GM19438 (cell line): ENCODE data around the gene PHACTR1.

Experiments used
- ATAC-seq: cut with Tn5 transposase; IDR thresholded peaks from one replicate; pipeline ENCODE4 v1.9.1; 2021; ENCODE audit warnings: low read depth; ENCODE audit not compliant: unreplicated experiment

The PHACTR1 gene

DNA sequence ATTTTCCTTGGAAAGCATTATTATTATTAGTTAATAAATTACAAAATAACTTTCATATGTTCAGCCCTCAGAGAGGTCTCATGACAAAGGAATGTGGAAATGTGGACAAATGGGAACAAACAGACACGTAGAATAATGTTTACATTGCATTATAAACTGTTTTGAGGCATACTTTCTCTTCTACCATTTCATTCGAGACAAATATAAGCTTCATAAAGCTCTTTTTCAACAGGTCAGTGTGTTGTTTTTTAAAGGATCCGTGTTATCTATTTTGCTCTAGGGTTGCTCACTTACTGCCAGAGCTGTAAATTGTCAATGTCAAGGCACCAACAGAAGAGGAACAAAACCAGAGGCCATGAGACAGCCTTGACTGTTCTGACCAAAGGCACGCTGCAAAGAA is 256.8 kb downstream of the PHACTR1 start:
- ATAC-seq, result no peak

DNA sequence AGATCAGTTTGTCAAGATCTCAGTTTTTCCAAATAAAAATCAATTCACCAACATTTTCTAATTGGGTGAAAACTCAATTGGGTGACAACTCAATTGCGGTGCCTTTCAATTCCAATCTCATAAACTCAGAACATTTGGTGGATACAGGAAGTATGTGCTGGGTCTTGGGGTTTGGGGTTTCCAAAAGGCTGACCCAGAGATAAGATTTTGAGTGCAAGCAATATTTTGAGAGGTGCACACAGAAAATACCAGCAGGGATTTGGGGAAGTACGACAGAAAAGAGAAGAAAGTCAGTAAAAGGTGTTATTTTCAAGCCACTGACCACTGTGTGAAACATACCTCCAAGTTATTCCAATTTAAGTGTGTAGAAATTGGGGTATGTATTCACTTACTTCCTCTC is 258.0 kb downstream of the PHACTR1 start:
- no peak for ATAC-seq

DNA sequence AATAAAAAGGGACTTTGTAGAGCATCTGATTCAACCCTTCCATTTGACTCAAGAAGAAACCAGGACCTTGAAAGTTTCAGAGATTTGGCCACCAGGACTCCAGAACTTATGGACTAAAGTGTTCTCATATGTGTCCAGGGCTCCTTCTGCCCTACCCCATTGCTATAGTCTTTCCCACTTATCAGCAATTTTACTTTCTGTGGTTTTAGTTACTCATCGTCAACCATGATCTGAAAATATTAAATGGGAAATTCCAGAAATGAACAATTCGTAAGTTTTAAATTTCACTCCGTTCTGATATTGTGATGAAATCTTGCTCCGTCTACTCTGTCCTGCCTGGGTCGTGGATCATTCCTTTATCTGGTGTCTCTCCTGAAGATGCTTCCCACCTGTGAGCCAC is 259.8 kb downstream of the PHACTR1 start:
- no peak for ATAC-seq

DNA sequence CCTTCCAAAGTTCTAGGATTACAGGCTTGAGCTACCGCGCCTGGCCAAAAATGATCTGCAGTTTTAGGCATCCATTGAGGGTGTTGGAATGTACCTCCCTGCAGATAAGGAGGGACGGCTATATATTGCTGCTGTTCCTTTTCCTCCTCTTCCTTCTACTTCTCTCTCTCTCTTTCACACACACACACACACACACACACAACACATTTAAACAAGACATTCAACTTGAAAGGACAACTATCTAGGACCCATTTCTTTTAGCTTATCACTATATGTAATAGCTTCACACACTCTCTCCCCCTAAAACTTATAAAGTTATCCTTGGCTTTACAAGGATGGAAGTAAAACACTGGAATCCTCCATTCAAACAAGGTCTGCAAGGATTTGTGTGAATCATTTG is 260.6 kb downstream of the PHACTR1 start:
- ATAC-seq, result no peak

DNA sequence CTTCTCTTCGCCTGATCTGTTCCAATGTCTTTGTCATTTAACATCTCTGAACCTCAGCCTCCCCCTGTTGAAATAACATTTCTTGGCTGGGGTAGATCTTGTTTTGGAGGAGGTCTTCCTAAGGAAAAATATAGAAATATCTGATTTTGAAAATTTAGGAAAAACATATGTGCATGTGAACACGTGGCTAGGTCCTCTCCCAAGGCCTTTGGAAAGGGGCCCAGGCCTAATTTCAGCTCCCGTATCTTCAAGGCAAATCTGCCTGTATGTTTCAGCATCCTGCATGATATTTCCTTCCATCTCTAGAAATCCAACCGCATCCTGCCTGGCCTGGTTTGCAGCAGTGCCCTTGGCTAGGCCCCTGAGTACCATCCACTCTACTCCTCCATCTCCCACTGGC is 261.2 kb downstream of the PHACTR1 start:
- no peak for ATAC-seq

DNA sequence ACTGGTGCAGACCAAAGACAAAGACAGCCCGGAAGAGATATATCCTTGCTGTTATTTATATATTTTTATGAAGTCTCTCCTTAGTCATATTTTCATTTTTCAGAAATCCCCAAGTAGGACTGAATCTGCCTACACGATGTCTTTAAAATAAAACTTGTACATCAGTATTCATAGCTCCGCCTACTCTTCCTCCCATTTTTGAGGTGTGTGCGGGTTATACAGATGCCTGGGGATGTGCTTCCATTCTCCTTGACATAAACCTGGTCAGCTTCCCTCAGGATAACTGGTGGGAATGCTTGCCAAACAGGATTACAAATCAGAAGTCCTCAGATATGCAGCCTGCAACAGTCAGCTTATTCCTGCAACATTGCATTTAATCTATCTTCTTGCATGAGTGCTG is 264.2 kb downstream of the PHACTR1 start:
- ATAC-seq, result no peak

DNA sequence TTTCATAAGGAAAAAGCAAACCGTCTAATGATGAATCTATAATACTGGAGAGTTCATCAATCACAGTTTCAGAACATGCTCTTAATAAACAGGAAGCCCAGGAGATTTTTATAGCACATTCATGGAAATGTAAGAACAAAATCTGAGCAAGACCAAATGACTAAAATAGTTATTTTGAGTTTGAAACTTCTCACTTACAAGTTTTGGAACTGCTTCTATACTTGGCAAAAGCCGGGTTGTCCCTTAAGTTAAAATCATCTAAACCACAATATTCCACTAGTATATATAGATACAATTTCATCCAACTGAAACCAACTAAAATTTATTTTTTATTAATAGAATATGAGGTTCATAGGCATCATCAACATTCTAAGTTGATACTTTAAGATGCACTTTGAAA is 268.2 kb downstream of the PHACTR1 start:
- no peak for ATAC-seq

DNA sequence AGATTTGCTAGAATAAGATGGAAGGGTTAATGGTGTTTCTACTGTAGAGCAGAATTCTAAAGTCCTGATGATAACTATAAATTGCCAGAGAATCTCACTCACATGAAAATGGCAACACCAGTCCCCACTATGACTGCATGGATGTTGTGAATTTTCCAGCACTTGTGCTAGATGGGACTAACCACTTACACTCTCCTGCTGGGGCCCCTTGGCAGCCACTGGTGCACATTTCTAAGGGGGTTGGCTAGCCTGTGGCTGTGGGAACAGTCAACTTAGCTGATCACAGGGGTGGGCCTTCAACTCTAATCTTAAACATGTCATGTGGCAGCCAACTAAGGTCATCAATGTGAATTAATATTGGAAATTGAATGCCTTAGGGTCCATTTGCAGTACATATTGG is 271.2 kb downstream of the PHACTR1 start:
- ATAC-seq, result no peak

DNA sequence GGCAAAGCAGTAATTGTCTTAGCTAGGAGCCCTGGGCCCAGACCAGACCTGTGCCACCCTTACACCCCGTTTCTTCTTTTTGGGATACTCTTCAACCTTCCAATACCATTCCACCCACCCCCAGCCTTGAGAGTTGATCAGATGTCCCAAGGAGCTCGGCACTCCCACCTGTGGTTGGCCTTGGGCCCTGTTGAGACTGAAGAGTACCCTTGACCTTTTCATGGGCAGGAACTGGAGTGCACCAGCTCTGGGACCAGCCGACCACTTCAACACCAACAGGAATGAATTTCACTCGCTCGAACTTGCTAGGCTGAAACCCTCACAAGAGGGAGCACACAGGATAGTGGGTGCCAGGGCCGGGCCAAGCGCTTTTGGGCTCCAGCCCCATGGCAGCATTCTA is 273.6 kb downstream of the PHACTR1 start:
- no peak for ATAC-seq

DNA sequence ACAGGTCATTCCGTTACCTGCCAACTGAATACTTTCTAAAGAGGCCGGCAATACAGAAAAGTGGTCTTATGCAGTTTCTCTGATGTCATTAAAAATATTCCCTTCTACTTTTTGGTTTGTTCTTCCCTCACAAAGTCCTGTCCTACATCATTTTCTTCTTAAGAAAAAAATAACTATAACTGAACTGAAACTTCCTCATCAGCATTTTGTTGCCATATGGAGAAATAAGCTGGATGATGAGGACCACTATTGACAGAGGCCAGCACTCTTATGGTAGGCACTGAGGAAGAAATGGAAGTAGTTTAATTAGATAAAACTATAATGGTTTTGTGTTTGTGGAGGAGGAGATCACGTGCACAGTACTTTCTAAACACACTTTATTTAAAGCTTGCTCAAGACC is 274.9 kb downstream of the PHACTR1 start:
- no peak for ATAC-seq

DNA sequence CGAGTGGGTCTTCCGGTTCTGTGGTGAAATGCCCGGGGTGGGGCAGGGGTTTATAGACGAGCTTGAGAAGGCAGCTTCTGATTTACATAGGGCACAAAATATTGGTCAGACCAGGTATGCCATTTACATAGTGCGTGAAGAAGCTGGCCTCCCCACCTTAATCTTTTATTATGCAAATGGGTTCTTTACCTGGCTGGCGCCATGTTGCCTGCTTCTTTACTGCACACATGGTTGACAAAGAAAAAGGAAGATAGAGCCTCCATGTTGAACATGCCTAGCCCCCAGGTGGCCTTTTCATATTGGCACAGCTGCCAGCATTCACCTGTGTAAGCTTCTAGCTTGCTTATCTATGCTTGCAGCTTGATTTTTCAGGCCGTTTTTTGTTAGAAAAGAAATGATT is 276.2 kb downstream of the PHACTR1 start:
- ATAC-seq, result no peak

DNA sequence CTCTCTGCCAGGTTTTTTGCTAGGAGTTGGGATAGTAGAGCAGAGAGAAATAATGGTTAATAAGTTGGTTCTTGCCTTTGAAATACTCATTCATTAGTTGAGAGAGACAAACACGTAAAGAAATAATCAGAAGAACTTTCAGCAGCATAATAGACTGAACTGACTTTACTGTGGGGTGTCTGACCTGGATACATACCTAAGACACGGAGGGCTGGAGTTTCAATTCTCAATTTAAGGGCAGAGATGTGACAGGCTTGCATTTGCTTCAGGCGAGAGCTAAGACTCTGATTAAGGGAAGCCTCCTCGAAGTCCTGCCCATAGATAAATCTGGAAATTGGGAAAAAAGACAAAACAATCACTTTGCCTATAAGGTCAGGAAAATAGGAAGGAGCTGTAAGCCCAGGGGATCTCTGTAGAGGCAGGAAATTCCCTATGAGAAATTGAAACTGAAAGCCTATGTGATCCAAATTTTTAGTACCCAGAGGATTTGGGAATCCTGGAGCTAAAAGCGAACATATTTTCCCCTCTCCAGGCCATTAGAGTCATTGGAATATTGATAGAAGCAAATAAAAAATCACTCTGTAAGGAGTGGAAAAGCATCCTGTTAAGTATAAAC is 276.8 kb downstream of the PHACTR1 start:
- ATAC-seq, result no peak

DNA sequence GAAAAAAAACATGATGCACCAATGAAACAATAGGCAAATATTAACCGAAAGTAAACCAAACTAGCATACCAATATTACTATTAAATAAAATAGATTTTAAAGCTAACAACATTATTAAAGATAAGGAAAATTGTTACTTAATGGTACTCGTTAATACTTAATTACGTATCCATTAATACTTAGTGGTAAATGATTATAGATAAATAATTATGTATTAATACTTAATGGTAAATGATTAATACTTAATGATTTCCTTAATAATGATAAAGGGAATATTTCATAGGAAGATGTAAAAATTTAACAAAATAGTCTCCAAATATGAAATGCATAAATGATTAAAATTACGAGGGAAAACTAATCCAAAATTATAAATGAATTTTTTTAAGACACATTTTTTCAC is 278.9 kb downstream of the PHACTR1 start:
- no peak for ATAC-seq

DNA sequence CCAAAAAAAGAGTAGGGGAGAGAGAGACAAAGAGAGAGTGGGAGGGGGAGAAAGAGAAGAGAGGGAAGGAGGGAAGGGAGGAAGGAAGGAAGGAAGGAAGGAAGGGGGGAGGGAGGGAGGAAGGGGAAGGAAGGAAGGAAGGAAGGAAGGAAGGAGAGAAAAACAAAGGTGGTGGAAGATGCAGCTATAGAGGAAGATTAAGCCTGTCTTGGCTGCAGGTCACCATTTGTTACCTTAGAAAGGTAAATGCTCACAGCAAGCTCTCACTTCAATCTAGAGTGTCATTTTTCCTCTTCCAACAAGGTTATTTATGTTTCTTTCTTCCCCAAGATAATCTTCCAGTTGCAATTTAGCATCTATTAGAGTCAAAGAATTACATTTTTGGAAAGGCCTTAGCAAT is 284.0 kb downstream of the PHACTR1 start:
- ATAC-seq, result no peak

DNA sequence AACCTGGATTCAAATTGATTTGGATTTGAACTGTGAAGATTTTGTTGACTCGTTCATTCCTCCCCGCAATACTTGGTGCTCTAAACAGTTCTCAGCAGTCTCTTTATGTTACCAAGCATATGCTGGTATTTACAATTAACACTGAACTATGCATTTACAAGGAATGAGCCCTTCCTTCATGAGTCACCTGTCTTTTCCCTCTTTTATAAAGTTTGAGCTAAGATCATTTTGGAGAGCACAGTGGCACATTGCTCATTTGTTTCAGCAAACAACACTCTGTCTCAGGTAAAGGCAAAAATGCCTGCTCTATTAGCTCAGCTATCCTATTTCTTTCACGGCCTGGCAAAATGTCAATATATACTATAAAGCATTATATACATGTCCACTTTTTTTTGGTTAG is 285.4 kb downstream of the PHACTR1 start:
- no peak for ATAC-seq

DNA sequence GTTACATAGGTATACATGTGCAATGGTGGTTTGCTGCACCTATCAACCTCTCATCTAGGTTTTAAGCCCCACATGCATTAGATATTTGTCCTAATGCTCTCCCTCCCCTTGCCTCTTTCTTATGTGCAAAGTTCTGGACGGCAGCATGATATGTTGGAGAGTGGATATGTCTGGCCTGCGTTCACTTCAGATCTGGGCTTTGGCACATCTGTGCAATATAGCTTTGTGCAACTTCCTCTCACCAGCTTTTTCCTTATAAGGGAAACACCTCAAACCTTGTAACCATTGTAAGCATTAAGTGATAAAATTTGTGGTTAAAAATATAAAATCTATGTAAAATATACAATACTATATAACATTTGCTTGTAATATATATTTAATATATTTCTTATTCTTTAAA is 288.0 kb downstream of the PHACTR1 start:
- ATAC-seq, result no peak

DNA sequence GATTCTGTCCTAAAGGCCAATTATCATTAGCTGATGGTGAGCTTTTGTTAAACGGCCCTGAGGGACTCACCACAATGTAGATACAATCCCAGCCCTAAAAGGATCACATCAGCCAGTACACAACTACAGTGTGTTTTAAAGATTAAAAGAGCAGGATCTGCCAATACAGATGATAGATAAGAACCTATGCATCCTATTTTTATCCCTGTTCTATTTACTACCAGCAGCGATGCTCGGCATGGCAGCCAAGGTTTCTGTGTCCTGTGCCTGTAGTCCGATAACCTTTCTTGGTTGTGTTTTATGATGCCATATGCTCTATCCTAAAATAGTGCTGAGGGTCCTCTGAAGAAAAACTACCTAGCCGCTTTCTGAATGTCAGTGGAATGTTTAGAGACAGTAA is 289.4 kb downstream of the PHACTR1 start:
- ATAC-seq, result no peak

DNA sequence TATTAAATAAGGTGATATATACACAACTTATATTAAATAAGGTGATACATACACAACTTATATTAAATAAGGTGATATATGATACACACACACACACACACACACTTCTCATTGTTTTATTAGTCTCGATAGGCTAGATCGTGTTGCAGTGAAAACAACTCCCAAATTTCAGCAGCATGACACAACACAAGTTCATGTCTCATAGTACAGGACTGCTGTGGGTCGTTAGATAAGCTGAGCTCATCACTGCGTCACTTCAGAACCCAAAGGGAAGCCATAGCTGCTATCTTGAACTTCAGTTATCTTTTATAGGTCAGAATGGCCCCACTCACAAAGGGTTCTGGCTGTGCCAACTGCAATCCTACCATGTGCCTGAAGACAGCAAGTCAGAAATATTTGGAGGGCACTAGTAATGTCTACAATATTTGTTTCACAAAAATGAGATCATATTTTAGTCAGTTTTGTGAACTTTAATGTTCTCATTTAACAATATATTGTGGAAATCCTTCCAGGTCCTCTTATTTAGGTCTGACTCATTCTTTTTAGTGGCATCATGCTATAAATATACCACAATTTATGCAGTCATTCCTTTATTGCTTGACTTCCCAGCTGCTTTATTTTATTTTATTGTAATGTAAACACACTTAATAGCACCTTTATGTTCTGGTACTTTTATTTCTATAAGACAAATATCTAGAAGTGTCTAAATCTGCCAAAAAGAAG is 290.2 kb downstream of the PHACTR1 start:
- ATAC-seq, result no peak

DNA sequence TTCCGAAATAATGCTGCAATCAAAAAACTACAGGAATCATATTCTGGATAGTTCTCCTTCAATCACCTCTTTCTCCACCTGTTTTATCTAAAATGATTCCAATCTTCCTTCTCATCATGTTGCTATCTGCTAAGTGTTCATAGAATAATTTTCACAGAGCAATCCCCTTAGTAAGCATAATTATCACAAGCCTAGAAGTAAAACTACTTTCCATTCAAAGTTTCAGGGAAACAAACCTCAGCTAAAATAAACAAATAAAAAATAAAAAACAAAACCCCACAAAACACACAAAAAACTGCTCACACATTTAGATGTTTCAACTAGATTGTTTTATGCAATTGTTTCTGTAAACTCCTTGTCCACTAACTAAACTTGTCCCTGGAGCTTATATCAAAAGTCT is 291.2 kb downstream of the PHACTR1 start:
- no peak for ATAC-seq

DNA sequence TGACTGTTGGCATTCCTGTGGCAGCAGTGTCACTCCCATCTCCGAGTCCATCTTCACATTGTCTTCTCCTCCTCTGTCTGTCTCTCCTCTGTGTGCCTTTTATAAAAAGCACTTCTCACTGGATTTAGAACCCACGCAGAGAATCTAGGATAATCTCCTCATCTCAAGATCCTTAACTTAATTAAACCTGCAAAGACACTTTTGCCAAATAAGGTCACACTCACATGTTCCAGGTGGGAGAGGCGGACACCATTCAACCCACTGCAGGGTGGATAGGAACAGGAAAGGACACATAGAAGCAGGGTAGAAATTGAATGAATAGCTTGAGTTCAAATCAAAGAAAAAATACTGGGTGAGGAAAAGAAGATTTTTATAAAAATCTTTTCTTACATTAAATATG is 292.5 kb downstream of the PHACTR1 start:
- ATAC-seq, result no peak

DNA sequence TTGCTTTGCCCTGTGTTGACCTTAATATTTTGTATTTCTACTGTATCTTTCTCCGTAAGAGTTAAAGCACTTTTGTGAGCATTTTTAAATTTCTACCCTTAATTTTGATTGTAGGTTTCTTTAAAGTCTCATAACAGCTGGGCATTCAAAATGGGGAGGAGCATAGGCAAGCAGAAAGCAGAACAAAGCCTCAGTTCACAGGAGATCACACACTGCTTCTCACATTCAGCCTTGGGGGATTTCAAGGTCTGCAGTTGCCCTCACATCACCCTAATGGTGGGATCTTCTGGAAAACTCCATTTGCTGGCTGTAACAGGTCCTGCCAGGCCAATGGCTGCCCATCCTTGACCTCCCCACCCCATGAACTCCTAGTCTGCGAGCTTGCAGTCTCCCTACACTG is 292.9 kb downstream of the PHACTR1 start:
- no peak for ATAC-seq

DNA sequence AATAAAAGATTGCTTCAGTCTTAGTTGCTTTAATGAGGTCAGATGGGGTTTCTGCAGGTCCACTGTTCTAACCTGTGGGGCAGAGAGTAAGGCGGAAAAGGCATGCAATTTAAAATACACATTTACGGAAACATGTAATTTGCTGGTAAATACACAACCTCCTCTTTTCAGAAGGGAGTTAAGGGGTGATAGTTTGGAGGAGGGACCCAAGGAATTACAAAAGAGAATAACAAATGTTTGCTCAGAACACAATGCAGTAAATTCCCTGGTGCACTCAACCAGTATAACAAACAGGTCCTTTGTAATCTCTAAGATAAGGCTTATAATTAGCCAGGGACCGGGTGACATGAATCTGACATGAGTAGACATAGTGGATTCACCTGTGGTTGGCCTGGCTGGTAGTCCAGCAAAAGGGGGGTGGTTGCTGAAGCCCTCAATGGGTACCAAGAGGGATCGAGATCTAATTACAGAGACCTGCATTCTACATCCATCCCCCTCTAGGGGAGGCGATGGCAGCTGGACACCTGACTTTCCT is 295.1 kb downstream of the PHACTR1 start:
- no peak for ATAC-seq
